ENCODE results near the gene NPTXR. TPM values are rescaled to one million over a fixed set of nuclear protein-coding genes. Genes with fewer than 3 reads are reported as not detected.

NPTXR gene
- total and polyA plus RNA-seq, 2 donors (not counting 3 experiments of a cell fraction or from before 2014, with no cell fraction given), result 0.37 to 0.73 TPM

GRCh38 chr22:38795569-38795968 is 48.3 kb downstream of the NPTXR start:
- H3K36me3 ChIP-seq (ENCODE audit: control insufficient read depth in 2 of 2, extremely low read depth in 1 of 2, insufficient read depth in 2 of 2, low read length in 2 of 2), result no peaks in the 10 kb centered on the region
- no peak for TF ChIP-seq MYC (IDR thresholded peaks at IDR 0.05; ENCODE audit: low read depth, low read length)
- no peak for TF ChIP-seq JUN (IDR thresholded peaks at IDR 0.05; ENCODE audit: borderline replicate concordance, insufficient read depth, insufficient read length, low read depth)
- TF ChIP-seq, protein P1, sequence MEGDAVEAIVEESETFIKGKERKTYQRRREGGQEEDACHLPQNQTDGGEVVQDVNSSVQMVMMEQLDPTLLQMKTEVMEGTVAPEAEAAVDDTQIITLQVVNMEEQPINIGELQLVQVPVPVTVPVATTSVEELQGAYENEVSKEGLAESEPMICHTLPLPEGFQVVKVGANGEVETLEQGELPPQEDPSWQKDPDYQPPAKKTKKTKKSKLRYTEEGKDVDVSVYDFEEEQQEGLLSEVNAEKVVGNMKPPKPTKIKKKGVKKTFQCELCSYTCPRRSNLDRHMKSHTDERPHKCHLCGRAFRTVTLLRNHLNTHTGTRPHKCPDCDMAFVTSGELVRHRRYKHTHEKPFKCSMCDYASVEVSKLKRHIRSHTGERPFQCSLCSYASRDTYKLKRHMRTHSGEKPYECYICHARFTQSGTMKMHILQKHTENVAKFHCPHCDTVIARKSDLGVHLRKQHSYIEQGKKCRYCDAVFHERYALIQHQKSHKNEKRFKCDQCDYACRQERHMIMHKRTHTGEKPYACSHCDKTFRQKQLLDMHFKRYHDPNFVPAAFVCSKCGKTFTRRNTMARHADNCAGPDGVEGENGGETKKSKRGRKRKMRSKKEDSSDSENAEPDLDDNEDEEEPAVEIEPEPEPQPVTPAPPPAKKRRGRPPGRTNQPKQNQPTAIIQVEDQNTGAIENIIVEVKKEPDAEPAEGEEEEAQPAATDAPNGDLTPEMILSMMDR (IDR thresholded peaks at IDR 0.05; ENCODE audit: extremely low read depth in 1 of 2, insufficient read depth in 1 of 2, low read depth in 1 of 2, low read length in 2 of 2), result no peak
- TF ChIP-seq MAX (IDR thresholded peaks at IDR 0.05; ENCODE audit: insufficient read depth, insufficient read length), result no peak
- no peak for TF ChIP-seq EZH2 (IDR thresholded peaks at IDR 0.05; ENCODE audit: borderline replicate concordance, low read depth, low read length, severe bottlenecking)
- no peak for TF ChIP-seq FOS (IDR thresholded peaks at IDR 0.05; ENCODE audit: borderline replicate concordance, insufficient read depth, low read length)
- no peak for TF ChIP-seq GATA2 (IDR thresholded peaks at IDR 0.05; ENCODE audit: insufficient read depth, insufficient read length, low read depth, low read length)
- no peak for TF ChIP-seq POLR2A (IDR thresholded peaks at IDR 0.05; ENCODE audit: low read depth, low read length)
- no peak for TF ChIP-seq POLR2AphosphoS5 (IDR thresholded peaks at IDR 0.05; ENCODE audit: insufficient read depth, low read depth, low read length)
- peaks cover 8% of the 10 kb centered on the region for H3K4me1 ChIP-seq (ENCODE audit: control insufficient read depth, extremely low read depth, insufficient read depth, low read length)
- no peak for DNase-seq (ENCODE audit: low read depth, low spot score)
- intact Hi-C loops (cut with micrococcal nuclease), result no loop called here
- dilution Hi-C loops (cut with MboI; ENCODE audit: extremely low pct_ligation_motif_present, low sequenced_read_pairs), result no loop called here
- no peak overlapping the region for H3K9ac ChIP-seq (replicated peaks; ENCODE audit: extremely low read depth, insufficient read depth, low read length)
- H4K20me1 ChIP-seq (replicated peaks; ENCODE audit: control insufficient read depth, extremely low read depth, insufficient read depth, low read length), result no peaks in the 10 kb centered on the region
- H3K79me2 ChIP-seq (ENCODE audit: control insufficient read depth, insufficient read depth, low read length), result no peaks in the 10 kb centered on the region
- no peak overlapping the region for H3K27ac ChIP-seq (ENCODE audit: insufficient read depth, low read depth, low read length)
- peaks cover 5 to 8% of the 10 kb centered on the region in 2 experiments for H3K27me3 ChIP-seq (ENCODE audit: control insufficient read depth in 2 of 2, insufficient read depth in 2 of 2, low read length in 2 of 2)
- BruUV-seq (replicated peaks), result no TSS peak
- H3K9me1 ChIP-seq (replicated peaks; ENCODE audit: control insufficient read depth, extremely low read depth, insufficient read depth, low read length), result no peaks in the 10 kb centered on the region
- H3K4me3 ChIP-seq (replicated peaks in 1 of 3; ENCODE audit: insufficient read depth in 1 of 3, low read depth in 1 of 3, low read length in 3 of 3), result no peak overlapping the region
- no peaks in the 10 kb centered on the region for H3K9me3 ChIP-seq (replicated peaks; ENCODE audit: control insufficient read depth, insufficient read depth, low read length)
- no peak overlapping the region for H2AFZ ChIP-seq (ENCODE audit: low read depth, low read length)
- H3K4me2 ChIP-seq (ENCODE audit: insufficient read depth, low read length), result no peak overlapping the region
- no peak for FAIRE-seq
- ChIA-PET POLR2A (no interaction called here), CTCF (interaction anchor here (1.2 kb wide), 1 partner anchor 26 kb away, joined by 6 read pairs; no protein-coding TSS in a partner anchor)
